ENCODE measurements around the gene CNTROB.

Gene CNTROB

DNA sequence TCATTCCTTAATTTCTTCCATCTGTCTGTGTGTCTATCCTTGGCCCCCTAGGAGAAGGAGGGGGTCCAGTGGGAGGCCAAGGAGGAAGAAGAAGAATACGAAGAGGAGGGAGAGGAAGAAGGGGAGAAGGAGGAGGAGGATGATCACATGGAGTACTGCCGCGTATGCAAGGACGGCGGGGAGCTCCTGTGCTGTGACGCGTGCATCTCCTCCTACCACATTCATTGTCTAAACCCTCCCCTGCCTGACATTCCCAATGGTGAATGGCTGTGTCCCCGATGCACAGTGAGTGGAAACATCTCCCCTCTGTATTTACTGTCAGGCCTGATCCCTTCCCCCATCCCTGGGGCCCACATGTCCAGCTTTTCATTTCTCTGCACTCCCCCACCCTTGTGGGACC is 37.1 kb upstream of the CNTROB start:
- DNase-seq (ENCODE audit: insufficient read length, low spot score) (no peak), FAIRE-seq (no peak)
- TF ChIP-seq, protein P1, sequence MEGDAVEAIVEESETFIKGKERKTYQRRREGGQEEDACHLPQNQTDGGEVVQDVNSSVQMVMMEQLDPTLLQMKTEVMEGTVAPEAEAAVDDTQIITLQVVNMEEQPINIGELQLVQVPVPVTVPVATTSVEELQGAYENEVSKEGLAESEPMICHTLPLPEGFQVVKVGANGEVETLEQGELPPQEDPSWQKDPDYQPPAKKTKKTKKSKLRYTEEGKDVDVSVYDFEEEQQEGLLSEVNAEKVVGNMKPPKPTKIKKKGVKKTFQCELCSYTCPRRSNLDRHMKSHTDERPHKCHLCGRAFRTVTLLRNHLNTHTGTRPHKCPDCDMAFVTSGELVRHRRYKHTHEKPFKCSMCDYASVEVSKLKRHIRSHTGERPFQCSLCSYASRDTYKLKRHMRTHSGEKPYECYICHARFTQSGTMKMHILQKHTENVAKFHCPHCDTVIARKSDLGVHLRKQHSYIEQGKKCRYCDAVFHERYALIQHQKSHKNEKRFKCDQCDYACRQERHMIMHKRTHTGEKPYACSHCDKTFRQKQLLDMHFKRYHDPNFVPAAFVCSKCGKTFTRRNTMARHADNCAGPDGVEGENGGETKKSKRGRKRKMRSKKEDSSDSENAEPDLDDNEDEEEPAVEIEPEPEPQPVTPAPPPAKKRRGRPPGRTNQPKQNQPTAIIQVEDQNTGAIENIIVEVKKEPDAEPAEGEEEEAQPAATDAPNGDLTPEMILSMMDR (IDR thresholded peaks at IDR 0.05; ENCODE audit: insufficient read depth, missing control alignments) = no peak

DNA sequence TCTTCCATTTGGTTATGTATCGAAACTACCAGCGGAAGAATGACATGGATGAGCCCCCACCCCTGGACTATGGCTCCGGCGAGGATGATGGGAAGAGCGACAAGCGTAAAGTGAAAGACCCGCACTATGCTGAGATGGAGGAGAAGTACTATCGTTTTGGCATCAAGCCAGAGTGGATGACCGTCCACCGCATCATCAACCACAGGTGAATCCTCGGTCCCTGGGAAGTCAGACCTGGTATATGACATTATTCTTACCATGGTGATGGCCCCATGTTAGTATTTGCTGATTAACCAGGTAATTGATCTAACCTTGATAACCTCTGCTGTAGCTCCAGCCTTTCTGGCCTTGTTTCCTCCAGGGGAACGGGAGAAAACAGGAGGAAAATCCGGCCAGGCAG is 34.9 kb upstream of the CNTROB start:
- TF ChIP-seq, protein P1 (IDR thresholded peaks at IDR 0.05; ENCODE audit: insufficient read depth, missing control alignments) = no peak
- no peak for DNase-seq (ENCODE audit: insufficient read length, low spot score)
- FAIRE-seq = no peak

DNA sequence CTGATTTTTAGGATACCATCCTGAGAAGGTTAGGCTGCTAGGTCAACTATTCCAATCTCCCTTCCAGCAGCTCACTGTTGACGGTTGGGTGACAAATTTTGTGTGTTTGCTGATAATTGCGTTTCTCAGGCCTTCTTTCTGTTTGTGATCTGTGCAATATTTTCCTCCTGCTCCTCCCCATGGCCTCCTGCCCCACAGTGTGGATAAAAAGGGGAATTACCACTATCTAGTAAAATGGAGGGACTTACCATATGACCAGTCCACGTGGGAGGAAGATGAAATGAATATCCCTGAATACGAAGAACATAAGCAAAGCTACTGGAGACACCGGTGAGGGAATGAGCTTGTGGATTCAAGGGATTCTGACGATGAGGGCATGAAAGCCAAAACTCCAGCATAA is 34.2 kb upstream of the CNTROB start:
- DNase-seq (ENCODE audit: insufficient read length, low spot score) (no peak), FAIRE-seq (no peak)
- TF ChIP-seq, protein P1 (IDR thresholded peaks at IDR 0.05; ENCODE audit: insufficient read depth, missing control alignments) = peak; percentile 12

DNA sequence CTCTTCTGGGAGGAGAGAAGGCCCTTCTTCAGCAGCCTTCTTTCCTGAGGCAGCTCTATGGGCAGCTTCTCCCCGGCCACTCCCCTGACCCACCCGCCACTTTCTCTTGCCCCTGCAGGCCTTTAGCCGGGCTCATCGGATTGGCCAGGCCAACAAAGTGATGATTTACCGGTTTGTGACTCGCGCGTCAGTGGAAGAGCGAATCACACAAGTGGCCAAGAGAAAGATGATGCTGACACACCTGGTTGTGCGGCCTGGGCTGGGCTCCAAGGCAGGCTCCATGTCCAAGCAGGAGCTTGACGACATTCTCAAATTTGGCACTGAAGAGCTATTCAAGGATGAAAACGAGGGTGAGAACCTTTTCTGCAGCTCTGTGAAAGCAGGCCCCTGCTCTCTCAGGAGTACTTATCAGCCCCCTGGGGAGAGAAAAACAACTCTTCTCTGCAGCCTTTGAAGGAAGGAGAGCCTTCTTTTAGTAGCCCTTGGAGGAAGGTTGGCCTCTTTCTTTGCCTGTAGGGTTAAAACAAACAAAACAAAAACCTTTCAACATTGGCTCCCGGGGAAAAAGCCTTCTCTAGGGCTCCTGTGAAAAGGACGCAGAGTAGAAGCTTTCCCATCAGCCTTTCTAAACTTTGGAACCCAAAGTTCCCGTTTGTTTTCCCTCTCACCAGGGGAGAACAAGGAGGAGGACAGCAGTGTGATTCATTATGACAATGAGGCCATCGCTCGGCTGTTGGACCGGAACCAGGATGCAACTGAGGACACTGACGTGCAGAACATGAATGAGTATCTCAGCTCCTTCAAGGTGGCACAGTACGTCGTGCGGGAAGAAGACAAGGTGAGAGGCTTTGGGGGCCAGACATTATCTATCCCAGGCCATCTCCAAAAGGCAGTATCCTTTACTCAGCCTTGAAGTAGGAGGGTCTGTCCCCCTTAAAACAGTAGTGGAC is 28.6 kb upstream of the CNTROB start:
- FAIRE-seq (no peak), DNase-seq (ENCODE audit: insufficient read length, low spot score) (no peak)
- TF ChIP-seq, protein P1 (IDR thresholded peaks at IDR 0.05; ENCODE audit: insufficient read depth, missing control alignments) = no peak

DNA sequence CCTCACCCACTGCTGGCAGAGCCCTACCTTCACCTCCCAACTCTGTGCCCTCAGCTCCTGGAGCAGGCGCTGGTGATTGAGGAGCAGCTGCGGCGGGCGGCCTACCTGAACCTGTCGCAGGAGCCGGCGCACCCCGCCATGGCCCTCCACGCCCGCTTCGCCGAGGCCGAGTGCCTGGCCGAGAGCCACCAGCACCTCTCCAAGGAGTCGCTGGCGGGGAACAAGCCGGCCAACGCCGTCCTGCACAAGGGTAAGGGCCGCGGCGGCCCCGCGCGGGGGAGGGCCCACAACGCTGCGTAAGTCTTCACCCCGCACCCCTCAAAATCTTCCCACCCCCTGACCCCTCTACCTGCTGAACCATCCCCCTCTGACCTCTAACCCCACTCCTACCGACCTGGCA is 22.9 kb upstream of the CNTROB start:
- TF ChIP-seq, protein P1 (IDR thresholded peaks at IDR 0.05; ENCODE audit: insufficient read depth, missing control alignments) = no peak
- DNase-seq (ENCODE audit: insufficient read length, low spot score) (no peak), FAIRE-seq (no peak)

DNA sequence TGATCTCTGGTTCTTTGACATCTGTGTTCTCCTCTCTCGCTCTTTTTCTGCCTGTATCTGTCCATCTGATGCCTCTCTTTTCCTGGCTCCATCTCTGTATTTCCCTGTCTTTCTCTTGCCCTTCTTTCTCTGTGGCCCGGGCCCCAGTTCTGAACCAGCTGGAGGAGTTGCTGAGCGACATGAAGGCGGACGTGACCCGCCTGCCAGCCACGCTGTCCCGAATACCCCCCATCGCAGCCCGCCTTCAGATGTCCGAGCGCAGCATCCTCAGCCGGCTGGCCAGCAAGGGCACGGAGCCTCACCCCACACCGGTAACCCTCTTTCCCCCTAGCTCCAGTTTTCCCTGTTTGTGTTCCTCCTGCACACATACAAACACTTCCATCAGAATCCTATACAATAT is 21.7 kb upstream of the CNTROB start:
- FAIRE-seq (no peak), DNase-seq (ENCODE audit: insufficient read length, low spot score) (no peak)
- TF ChIP-seq, protein P1 (IDR thresholded peaks at IDR 0.05; ENCODE audit: insufficient read depth, missing control alignments) = no peak

DNA sequence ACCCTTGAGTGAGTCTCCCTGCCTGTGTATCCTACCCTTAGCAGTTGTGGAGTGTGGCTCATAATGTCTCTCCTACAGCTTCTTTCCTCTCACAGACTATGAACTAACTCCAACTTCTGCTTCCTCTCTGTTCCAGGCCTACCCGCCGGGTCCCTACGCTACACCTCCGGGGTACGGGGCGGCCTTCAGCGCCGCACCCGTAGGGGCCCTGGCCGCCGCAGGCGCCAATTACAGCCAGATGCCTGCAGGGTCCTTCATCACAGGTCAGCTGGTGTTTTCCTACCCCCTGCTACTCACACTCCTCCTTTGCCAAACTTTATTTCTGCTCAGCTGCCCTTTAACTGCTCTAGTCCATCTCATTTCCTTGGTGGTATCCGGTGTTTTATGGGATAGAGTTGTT is 21.3 kb upstream of the CNTROB start:
- TF ChIP-seq, protein P1 (IDR thresholded peaks at IDR 0.05; ENCODE audit: insufficient read depth, missing control alignments) = no peak
- DNase-seq (ENCODE audit: insufficient read length, low spot score) (no peak), FAIRE-seq (no peak)
